NOMO-1 treated with DMSO at 0.1 percent for 48 hours (cell line): ENCODE results near the gene APLP2.

Experiments
- DNase-seq: peaks from one replicate; lab custom pipeline; 2025; ENCODE audit not compliant: unreplicated experiment; lab: John Stamatoyannopoulos, UW

Gene APLP2

GRCh38 chr11:130054966-130055365, 14.7 kb upstream of the APLP2 start:
- no peak for DNase-seq

- DNase-seq: no peak
Observed at GRCh38 chr11:130055617-130056016, 14.1 kb upstream of the APLP2 start.

DNA sequence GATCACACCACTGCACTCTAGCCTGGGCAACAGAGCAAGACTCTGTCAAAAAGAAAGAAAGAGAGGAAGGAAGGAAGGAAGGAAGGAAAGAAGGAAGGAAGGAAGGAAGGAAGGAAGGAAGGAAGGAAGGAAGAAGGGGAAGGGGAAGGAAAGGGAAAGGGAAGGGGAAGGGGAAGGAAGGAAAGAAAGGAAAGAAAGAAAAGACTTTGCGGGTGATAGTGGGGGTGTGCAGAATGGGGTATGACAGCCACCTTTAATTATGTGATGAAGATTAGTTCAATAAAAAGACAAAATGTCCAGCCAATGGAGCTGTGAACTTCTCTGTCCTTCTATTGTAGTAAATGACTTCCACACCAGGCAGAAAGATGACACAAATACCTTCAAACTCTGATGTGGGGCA, 8.7 kb upstream of the APLP2 start:
- no peak for DNase-seq

DNA sequence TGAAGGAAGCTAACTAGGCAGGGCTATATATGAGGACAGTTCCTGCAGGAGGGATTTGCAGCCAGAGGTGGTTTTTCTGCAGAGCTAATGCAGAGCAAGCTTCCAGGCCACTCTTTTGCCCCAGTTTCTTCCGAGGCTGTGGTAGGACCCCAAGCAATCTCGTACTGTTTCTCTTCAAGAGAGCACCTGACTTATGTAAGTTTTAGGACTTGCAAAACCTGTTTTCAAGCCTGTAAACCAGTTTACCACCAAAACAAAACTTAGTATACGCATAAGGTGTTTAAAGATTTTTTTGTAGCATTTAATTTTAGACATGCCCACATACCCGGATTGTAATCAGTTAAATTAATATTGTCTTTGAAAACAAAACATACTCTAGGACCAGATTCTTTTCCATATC, 7.7 kb upstream of the APLP2 start:
- no peak for DNase-seq

GRCh38 chr11:130063451-130063850, 6.2 kb upstream of the APLP2 start:
- DNase-seq: no peak

GRCh38 chr11:130064596-130064995, 5.1 kb upstream of the APLP2 start:
- no peak for DNase-seq

DNA sequence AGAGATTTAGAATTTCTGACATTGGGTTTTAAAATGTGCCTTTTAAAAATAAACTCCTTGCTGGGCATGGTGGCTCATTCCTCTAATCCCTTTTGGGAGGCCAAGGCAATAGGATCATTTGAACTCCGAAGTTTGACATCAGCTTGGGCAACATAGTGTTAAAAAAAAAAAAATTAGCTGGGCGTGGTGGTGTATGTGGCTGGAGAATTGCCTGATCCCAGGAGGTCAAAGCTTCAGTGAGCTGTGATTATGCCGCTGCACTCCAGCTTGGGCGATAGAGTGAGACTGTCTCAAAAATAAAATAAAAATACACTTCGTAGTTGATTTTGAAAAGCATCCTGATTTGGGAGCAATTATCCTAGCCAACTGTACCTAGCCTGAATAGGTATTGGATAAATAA, 3.4 kb upstream of the APLP2 start:
- no peak for DNase-seq

DNA sequence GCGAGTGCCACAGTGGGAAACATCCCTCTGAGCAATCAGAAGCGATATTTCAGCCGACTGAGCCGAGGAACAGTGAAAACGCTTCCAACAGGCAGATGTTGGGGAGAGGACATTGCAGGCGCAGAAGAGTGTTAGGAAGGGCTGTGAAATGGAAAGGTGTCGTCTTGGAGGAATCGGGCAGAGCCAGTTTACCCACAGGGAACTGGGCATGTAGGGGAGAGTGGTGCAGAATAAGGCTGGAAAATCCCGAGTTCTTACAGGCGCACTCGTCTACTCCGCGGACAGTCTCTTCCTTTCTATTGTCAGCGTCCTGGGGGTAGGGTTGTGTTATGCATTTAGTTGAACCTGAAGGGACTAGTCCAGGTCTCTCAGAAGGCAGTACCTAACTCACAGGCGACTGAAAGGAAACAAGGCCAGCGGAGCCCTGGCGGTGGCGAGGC, 1.1 kb upstream of the APLP2 start:
- no peak for DNase-seq

- peak; percentile 73 for DNase-seq
Observed at GRCh38 chr11:130068986-130069658, 572 bp upstream of the APLP2 start.

GRCh38 chr11:130070109-130070845, 583 bp downstream of the APLP2 start:
- DNase-seq: no peak

- peak; percentile 30 for DNase-seq
Observed at GRCh38 chr11:130070846-130071200, 1.1 kb downstream of the APLP2 start.

- peak; percentile 43 for DNase-seq
Observed at GRCh38 chr11:130071211-130071712, 1.6 kb downstream of the APLP2 start.

- no peak for DNase-seq
Observed at GRCh38 chr11:130074736-130075135, 5.0 kb downstream of the APLP2 start.

DNA sequence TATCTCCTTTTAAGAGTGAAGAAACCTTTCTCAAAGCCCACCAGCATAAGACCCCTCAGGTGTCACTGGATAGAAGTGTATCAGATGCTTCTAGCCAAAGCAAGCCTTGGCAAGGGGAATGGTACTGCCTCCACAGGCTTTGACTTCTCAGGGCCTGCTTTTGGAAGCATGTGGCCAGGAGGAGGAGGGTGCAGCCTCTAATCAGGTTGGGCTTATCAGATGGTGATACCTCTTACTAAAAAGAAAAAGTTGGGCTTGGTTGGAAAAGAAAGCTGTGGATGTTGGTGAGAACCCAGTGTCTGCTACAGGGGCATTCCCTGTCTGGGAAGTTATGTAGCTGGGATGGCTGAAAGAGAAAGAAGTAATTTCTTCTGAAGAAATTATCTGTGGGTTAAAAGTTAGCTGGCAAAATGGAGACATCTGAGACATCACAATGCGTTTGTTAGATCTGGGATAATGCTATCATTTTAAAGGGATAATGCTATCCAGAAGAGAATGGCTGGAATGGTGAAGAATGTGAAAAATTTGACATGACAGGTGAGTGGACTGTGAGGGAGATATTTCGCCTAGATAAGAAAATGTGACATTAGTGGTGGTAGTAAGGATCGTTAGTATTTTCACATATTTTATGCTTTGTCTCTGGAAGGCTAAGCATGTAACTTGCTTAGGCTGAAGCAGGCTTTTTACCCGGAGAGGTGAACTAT, 7.2 kb downstream of the APLP2 start:
- DNase-seq: no peak

DNA sequence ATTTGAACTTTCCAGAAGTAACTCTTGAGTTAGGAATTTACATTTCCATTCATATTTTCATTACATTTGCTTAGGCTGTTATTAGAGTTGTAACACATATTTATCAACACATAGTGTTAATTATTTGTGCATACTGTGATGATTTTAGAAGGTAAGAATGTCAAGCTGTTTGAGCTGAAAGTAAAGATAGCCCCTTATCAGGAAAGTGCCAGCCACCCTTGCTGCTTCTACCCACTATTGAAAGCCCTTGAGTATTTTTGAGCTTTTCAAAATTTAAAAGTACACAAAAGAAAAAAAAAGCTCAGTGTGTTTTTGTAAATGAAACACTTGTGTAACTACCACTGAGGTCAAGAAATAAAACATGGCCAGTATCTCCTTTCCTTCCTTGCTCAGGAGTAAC, 8.0 kb downstream of the APLP2 start:
- DNase-seq: no peak

DNA sequence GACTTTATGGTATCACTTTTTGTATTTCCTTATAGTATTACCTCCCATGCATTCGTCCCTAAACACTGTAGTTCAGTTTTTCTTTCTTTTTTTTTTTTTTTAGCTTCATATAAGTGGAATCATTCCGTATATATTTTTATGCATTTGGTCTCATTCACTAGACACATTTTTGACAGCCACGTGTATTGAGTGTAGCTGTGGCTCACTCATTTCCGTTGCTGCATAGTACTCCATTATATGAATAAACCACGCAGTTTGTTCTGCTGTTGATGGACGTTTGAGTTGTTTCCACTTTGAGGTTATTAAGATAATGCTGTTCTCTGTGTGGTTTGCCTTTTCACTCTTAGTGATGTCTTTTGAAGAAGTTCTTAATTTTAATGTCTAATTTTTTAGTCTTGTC, 8.4 kb downstream of the APLP2 start:
- no peak for DNase-seq

DNA sequence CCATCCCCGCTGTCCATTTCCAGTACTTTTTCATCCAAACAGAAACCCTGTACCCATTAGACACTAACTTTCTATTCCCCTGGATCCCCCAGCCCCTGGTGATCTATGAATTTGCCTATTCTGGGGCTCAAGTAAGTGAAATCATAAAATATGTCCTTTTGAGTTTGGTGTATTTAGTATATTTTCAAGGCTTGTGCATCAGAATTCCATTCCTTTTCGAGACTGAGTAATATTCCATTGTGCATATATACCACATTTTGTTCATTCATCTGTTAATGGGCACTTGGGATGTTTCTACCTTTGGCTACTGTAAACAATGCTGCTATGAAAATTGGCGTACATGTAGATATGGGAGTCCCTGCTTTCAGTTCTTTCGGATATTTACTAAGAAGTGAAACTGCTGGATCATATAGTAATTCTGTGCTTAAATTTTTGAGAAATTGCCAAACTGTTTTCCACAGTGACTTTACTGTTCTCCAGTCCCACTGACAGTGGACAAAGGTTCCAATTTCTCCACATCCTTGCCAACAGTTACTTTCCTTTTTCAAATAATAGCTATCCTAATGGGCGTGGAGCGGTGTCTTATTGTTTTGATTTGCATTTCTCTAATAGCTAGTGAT, 16.1 kb downstream of the APLP2 start:
- peak; percentile 52 for DNase-seq

DNA sequence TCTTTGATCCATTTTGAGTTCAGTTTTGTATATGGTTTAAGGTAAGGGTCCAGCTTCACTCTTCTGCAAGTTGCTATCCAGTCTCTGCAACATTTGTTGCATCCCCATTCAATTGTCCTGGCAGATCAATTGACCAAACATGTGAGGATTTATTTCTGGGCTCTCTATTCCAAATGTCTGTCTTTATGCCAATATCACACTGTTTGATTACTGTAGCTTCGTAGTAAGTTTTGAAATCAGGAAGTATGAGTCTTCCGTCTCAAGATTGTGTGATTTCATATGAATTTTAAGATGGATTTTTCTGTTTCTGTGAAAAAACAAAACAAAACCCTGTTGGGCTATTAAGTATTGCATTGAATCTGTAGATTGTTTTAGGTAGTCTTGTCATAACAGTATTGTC, 17.0 kb downstream of the APLP2 start:
- no peak for DNase-seq

GRCh38 chr11:130087294-130087926, 17.7 kb downstream of the APLP2 start:
- no peak for DNase-seq

DNA sequence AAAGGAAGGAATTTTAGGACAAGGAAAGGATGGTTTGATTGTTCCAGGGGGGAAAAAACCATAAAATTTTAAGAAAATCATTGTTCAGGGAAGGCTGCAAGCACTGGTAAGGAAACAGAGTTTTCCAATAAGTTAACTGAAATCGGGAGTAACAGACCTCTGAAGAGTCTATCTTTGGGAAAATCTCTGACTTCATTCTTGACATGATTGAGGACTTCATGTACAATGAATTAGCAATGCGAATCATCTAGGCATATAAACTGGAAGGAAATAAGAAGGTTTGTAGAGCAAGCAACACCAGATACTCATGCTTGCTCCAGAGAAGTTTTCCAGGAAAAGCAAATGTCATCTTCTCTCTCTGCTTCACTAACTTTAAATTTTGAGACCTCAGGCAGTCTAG, 18.5 kb downstream of the APLP2 start:
- no peak for DNase-seq
